Psoas muscle (tissue), 8 donors: Measurements from ENCODE around the gene IFI30. TPM values are rescaled to one million over a fixed set of nuclear protein-coding genes. Genes with fewer than 3 reads are reported as not detected.

Experiments
- ATAC-seq, 4 donors: fragments of 200-7000 bp; cut with Tn5 transposase; one replicate each; pipeline ENCODE4 v1.9.1; 2020; ENCODE audit warnings: moderate library complexity in 3 of 4, mild to moderate bottlenecking in 2 of 4
- DNase-seq, 2 donors: peaks; one replicate each; pipeline ENCODE4 v3.0.0-alpha.2; 2020
- H3K27ac ChIP-seq: fragments of 200-600 bp; one replicate; pipeline ENCODE4 v1.8.0; 2022
- H3K27me3 ChIP-seq, 3 donors: fragments of 200-600 bp in 1 of 3; one replicate each; pipeline versions ENCODE4 v1.6.1 to v1.8.0; 2013 to 2022; ENCODE audit warnings: low read length in 2 of 3, mild to moderate bottlenecking in 2 of 3, moderate library complexity in 1 of 3; ENCODE audit not compliant: insufficient read depth in 3 of 3
- H3K36me3 ChIP-seq, 2 donors: fragments of 200-600 bp in 1 of 2; one replicate each; pipeline versions ENCODE4 v1.6.1 to v1.8.0; 2013 to 2022; ENCODE audit warnings: low read depth in 1 of 2, mild to moderate bottlenecking in 1 of 2, moderate library complexity in 1 of 2; ENCODE audit not compliant: insufficient read depth in 1 of 2
- H3K4me1 ChIP-seq: fragments of 200-600 bp; one replicate; pipeline ENCODE4 v1.8.0; 2022
- H3K4me3 ChIP-seq: fragments of 200-600 bp; one replicate; pipeline ENCODE4 v1.8.0; 2022; ENCODE audit warnings: mild to moderate bottlenecking
- H3K9me3 ChIP-seq: fragments of 200-600 bp; one replicate; pipeline ENCODE4 v1.8.0; 2022
- CTCF ChIP-seq: fragments of 200-600 bp; IDR thresholded peaks from one replicate; pipeline ENCODE4 v1.8.0; 2022; ENCODE audit warnings: antibody characterized with exemption
- WGBS, 3 donors: extraction: QIAGEN DNeasy Blood & Tissue Kit; methylation state at CpG; one replicate each; pipeline versions ENCODE4 v1.1.6 to v1.1.7; 2013; 5-methylcytosine and 5-hydroxymethylcytosine counted together
- intact Hi-C, 2 donors: fragments of 100-400 bp; cut with DNase I; formaldehyde crosslinking; loops; one replicate each; pipeline versions ENCODE4 v1.11.0 to v1.14.2; 2022
- polyA plus RNA-seq, 3 donors: library from polyadenylated mRNA; stranded (reverse); fragments of 200-250 nt; gene quantifications; one replicate each; pipeline ENCODE4 v1.2.3, GENCODE V29; 2013
- total RNA-seq, 4 donors: library from RNA; stranded (reverse); fragmentation: NEBNext Ultra II Directional in 2 of 4; extraction: Animal tissue kit (Norgen Biotek cat#: 25700) in 2 of 4; gene quantifications; one replicate each; pipeline versions ENCODE4 v1.2.1 to v1.2.4, GENCODE V29; 2021 to 2023
- donor health status: healthy with polysubstance abuse.
- donor health status: DM: no; HTN: no; CAD: no; lungs with moderate emphysema.
- donor health status: Bipolar disorder and iron deficiency.
- donor health status: healthy.
- donor health status: DM: yes; HTN: yes; CAD: no.
- donor health status: DM: no; HTN: no; CAD: no.
- donor health status: DM: no; HTN: no; CAD: no.
- donor health status: DM: yes; HTN: yes; CAD: no.

IFI30 gene
- total and polyA plus RNA-seq, 7 donors, result 1.4 to 21.5 (median 10.1) TPM

- no peak overlapping the region for H3K4me3 ChIP-seq
- no peak for ATAC-seq
- H3K27me3 ChIP-seq, result no peaks in the 10 kb centered on the region
- intact Hi-C loops, result no loop called here
- 76 to 88% (median 79%) methylated on average over 7 of the region's 7 CpGs for WGBS, 3 donors
- peaks cover 0 to 43% of the 10 kb centered on the region in 2 donors for H3K36me3 ChIP-seq
- no peaks in the 10 kb centered on the region for H3K9me3 ChIP-seq
- peaks cover 11% of the 10 kb centered on the region for H3K4me1 ChIP-seq
- no peak overlapping the region for H3K27ac ChIP-seq
- no peak for TF ChIP-seq CTCF
- no peak for DNase-seq
Observed at GRCh38 chr19:18196511-18196845, 22.9 kb downstream of the IFI30 start.

GRCh38 chr19:18197306-18197705 lies 23.7 kb downstream of the IFI30 start:
- H3K4me1 ChIP-seq, result peaks cover 13% of the 10 kb centered on the region
- intact Hi-C loops, result no loop called here
- no peak overlapping the region for H3K4me3 ChIP-seq
- no peak for TF ChIP-seq CTCF
- DNase-seq (no peak), ATAC-seq (no peak)
- H3K9me3 ChIP-seq, result no peaks in the 10 kb centered on the region
- H3K27me3 ChIP-seq, result no peaks in the 10 kb centered on the region
- WGBS, 3 donors, result 91 to 93% (median 92%) methylated on average over 18 of the region's 18 CpGs
- H3K27ac ChIP-seq, result no peak overlapping the region
- peaks cover 0 to 43% of the 10 kb centered on the region in 2 donors for H3K36me3 ChIP-seq

- DNase-seq (no peak), ATAC-seq (no peak)
- Histone ChIP-seq H3K27ac (no peak overlapping the region), H3K9me3 (no peaks in the 10 kb centered on the region), H3K27me3 (no peaks in the 10 kb centered on the region), H3K36me3 (peaks cover 0 to 43% of the 10 kb centered on the region in 2 donors), H3K4me1 (peaks cover 19% of the 10 kb centered on the region), H3K4me3 (no peak overlapping the region)
- intact Hi-C loops, result no loop called here
- TF ChIP-seq CTCF, result no peak
- WGBS, 3 donors, result 30 to 36% (median 34%) methylated on average over 6 of the region's 6 CpGs
Observed at GRCh38 chr19:18197941-18198340, 24.3 kb downstream of the IFI30 start.

GRCh38 chr19:18198374-18198773 lies 24.8 kb downstream of the IFI30 start:
- H3K9me3 ChIP-seq, result no peaks in the 10 kb centered on the region
- peaks cover 22% of the 10 kb centered on the region for H3K4me1 ChIP-seq
- no peak for DNase-seq
- H3K4me3 ChIP-seq, result no peak overlapping the region
- no peaks in the 10 kb centered on the region for H3K27me3 ChIP-seq
- 90 to 93% (median 90%) methylated on average over 6 of the region's 6 CpGs for WGBS, 3 donors
- peaks cover 0 to 43% of the 10 kb centered on the region in 2 donors for H3K36me3 ChIP-seq
- no peak for ATAC-seq
- no peak for TF ChIP-seq CTCF
- intact Hi-C loops, result no loop called here
- H3K27ac ChIP-seq, result no peak overlapping the region

- peaks cover 17% of the 10 kb centered on the region for H3K4me1 ChIP-seq
- no peaks in the 10 kb centered on the region for H3K9me3 ChIP-seq
- no peaks in the 10 kb centered on the region for H3K27me3 ChIP-seq
- no peak overlapping the region for H3K27ac ChIP-seq
- H3K4me3 ChIP-seq, result peak overlapping the region; percentile 67
- DNase-seq, result peak in 1 of 2 donors; percentile 59
- H3K36me3 ChIP-seq, result peaks cover 0 to 24% of the 10 kb centered on the region in 2 donors
- intact Hi-C loops, result no loop called here
- WGBS, 3 donors, result 75 to 83% (median 79%) methylated on average over 24 of the region's 24 CpGs
- TF ChIP-seq CTCF, result no peak
- no peak for ATAC-seq
Observed at GRCh38 chr19:18202397-18202777, 28.8 kb downstream of the IFI30 start.
